CD4-positive, alpha-beta memory T cell (primary cell): ENCODE results near the gene CRIP2. TPM values are rescaled to one million over a fixed set of nuclear protein-coding genes. Genes with fewer than 3 reads are reported as not detected.

ENCODE experiments used
- CTCF ChIA-PET: fragments of 350-600 bp; sonication (Branson Sonifier 250); formaldehyde crosslinking; loops from one replicate; lab custom pipeline; 2021; ENCODE audit warnings: inconsistent platforms; ENCODE audit not compliant: partially characterized antibody; lab: Charles Lee
- POLR2A ChIA-PET: fragments of 350-600 bp; sonication (Branson Sonifier 250); formaldehyde crosslinking; loops from one replicate; lab custom pipeline; 2021; ENCODE audit not compliant: partially characterized antibody; lab: Charles Lee
- DNase-seq, 5 donors: peaks; one replicate each; pipeline versions ENCODE4 v3.0.0 to v3.0.0-alpha.2; 2020 to 2022; ENCODE audit warnings: mixed read lengths in 1 of 5
- H3K27ac ChIP-seq: one replicate; pipeline ENCODE4 v1.7.0; 2013; ENCODE audit warnings: low read depth, low read length
- H3K27me3 ChIP-seq: 2 replicates; pipeline ENCODE4 v1.7.0; 2013; ENCODE audit warnings: mild to moderate bottlenecking, low read length, moderate library complexity; ENCODE audit not compliant: insufficient read depth
- H3K36me3 ChIP-seq: 2 replicates; pipeline ENCODE4 v1.7.0; 2013; ENCODE audit warnings: mild to moderate bottlenecking, low read length, moderate library complexity; ENCODE audit not compliant: insufficient read depth
- H3K4me1 ChIP-seq: 2 replicates; pipeline ENCODE4 v1.7.0; 2013; ENCODE audit warnings: mild to moderate bottlenecking, low read length, moderate library complexity; ENCODE audit not compliant: insufficient read depth
- H3K4me3 ChIP-seq, 2 donors: one replicate each; pipeline ENCODE4 v1.7.0; 2013; ENCODE audit warnings: low read length in 2 of 2, mild to moderate bottlenecking in 1 of 2
- H3K9me3 ChIP-seq, 2 donors: one replicate each; pipeline ENCODE4 v1.7.0; 2013; ENCODE audit warnings: low read length in 2 of 2, control low read depth in 1 of 2; ENCODE audit not compliant: control insufficient read depth in 1 of 2
- H3K27ac Mint-ChIP-seq, 7 donors: one replicate each; pipeline ENCODE4 v1.8.0; 2020 to 2021; ENCODE audit warnings: mixed read lengths in 7 of 7, mild to moderate bottlenecking in 6 of 7, inconsistent platforms in 3 of 7, moderate library complexity in 3 of 7
- H3K27me3 Mint-ChIP-seq, 2 donors: one replicate each; pipeline ENCODE4 v1.8.0; 2020 to 2021; ENCODE audit warnings: mixed read lengths in 2 of 2
- H3K36me3 Mint-ChIP-seq, 2 donors: one replicate each; pipeline ENCODE4 v1.8.0; 2020 to 2021; ENCODE audit warnings: mixed read lengths in 2 of 2, inconsistent platforms in 1 of 2, mild to moderate bottlenecking in 1 of 2
- H3K4me1 Mint-ChIP-seq, 4 donors: one replicate each; pipeline ENCODE4 v1.8.0; 2020 to 2021; ENCODE audit warnings: mixed read lengths in 4 of 4, mild to moderate bottlenecking in 1 of 4
- H3K4me3 Mint-ChIP-seq, 8 donors: one replicate each; pipeline ENCODE4 v1.8.0; 2020 to 2021; ENCODE audit warnings: mixed read lengths in 8 of 8, mild to moderate bottlenecking in 7 of 8, moderate library complexity in 6 of 8, inconsistent platforms in 3 of 8
- H3K9me3 Mint-ChIP-seq, 8 donors: one replicate each; pipeline ENCODE4 v1.8.0; 2020 to 2021; ENCODE audit warnings: mixed read lengths in 8 of 8, mild to moderate bottlenecking in 5 of 8, inconsistent platforms in 3 of 8, moderate library complexity in 1 of 8
- intact Hi-C: fragments of 100-400 bp; cut with micrococcal nuclease; formaldehyde crosslinking; loops from one replicate; pipeline ENCODE4 v1.15.1; 2023
- polyA plus RNA-seq, 2 donors: library from polyadenylated mRNA; unstranded; fragments of 300-500 nt; fragmentation: Illumina TruSeq; gene quantifications; one replicate each; pipeline ENCODE4 v1.2.3, GENCODE V29; 2021
- total RNA-seq, 2 experiments: library from RNA; stranded (reverse); gene quantifications; one replicate each; pipeline ENCODE4 v1.2.3, GENCODE V29; 2021

CRIP2 gene
- total and polyA plus RNA-seq, 4 experiments from 2014 or later = 12.1 to 256 (median 48.8) TPM

- H3K36me3 Mint-ChIP-seq = peaks cover 0 to 14% of the 10 kb centered on the region in 2 donors
- Histone ChIP-seq H3K27me3 (no peaks in the 10 kb centered on the region), H3K9me3 (no peaks in the 10 kb centered on the region), H3K27ac (peak overlapping the region; percentile 97), H3K4me1 (peaks cover 84% of the 10 kb centered on the region), H3K4me3 (no peak overlapping the region), H3K36me3 (no peaks in the 10 kb centered on the region)
- peaks cover 0 to 7% (median 0%) of the 10 kb centered on the region in 8 donors for H3K9me3 Mint-ChIP-seq
- DNase-seq = peak; percentile 71 to 88 (median 79)
- intact Hi-C loops = no loop called here
- H3K27me3 Mint-ChIP-seq = no peaks in the 10 kb centered on the region
- peak overlapping the region; percentile 96 to 100 (median 99) for H3K27ac Mint-ChIP-seq
- peaks cover 28 to 85% (median 55%) of the 10 kb centered on the region in 4 donors for H3K4me1 Mint-ChIP-seq
- ChIA-PET POLR2A (interaction anchor here (0.9 kb wide), 1 partner anchor 464 kb away, joined by 3 read pairs; the partner anchor contains the start of gene CDCA4), CTCF (no interaction called here)
- H3K4me3 Mint-ChIP-seq = peak overlapping the region; percentile 52 to 85 (median 74)
These were observed 9.7 kb downstream of the CRIP2 start for GRCh38 chr14:105484069-105484996.

- DNase-seq = peak in 1 of 5 donors; percentile 54
- H3K27ac Mint-ChIP-seq = peak overlapping the region; percentile 96 to 100 (median 99)
- POLR2A ChIA-PET = interaction anchor here (0.9 to 2.3 kb wide), 3 partner anchors 8 to 464 kb away, joined by 3 to 8 read pairs (median 6); partner anchors contain the start of gene CDCA4
- no peaks in the 10 kb centered on the region for H3K27me3 Mint-ChIP-seq
- H3K36me3 Mint-ChIP-seq = peaks cover 4 to 17% of the 10 kb centered on the region in 2 donors
- peaks cover 80% of the 10 kb centered on the region for H3K4me1 ChIP-seq
- H3K27me3 ChIP-seq = no peaks in the 10 kb centered on the region
- peaks cover 26 to 85% (median 53%) of the 10 kb centered on the region in 4 donors for H3K4me1 Mint-ChIP-seq
- CTCF ChIA-PET = no interaction called here
- peak overlapping the region; percentile 97 for H3K27ac ChIP-seq
- no peaks in the 10 kb centered on the region for H3K9me3 ChIP-seq
- H3K9me3 Mint-ChIP-seq = peaks cover 0 to 3% (median 0%) of the 10 kb centered on the region in 8 donors
- intact Hi-C loops = no loop called here
- H3K4me3 Mint-ChIP-seq = peak overlapping the region in 5 of 8 donors; percentile 64 to 85 (median 78)
- no peak overlapping the region for H3K4me3 ChIP-seq
- no peaks in the 10 kb centered on the region for H3K36me3 ChIP-seq
These were observed 10.4 kb downstream of the CRIP2 start for GRCh38 chr14:105484997-105485393.

DNA sequence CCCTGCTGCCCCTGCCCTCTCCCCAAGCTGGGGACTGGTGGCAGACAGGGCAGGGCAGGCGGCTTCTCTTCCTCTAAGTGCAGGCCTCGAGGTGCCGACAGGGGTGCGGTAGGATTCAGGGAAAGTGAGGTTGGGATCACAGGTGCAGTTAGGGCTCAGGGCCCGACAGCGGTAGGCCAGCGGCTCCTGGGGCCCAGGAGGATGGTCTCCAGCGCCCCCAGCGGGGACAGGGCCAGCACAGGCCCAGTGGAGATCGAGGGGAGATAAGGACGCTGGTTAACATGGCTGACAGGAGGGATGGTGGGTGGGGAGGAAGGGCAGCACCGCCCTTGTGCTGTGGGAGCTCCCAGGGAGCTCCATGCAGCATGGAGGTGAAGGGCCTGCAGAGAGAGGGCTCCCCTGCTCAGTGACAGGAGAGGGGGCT lies 11.1 kb downstream of the CRIP2 start:
- peaks cover 25 to 80% (median 47%) of the 10 kb centered on the region in 4 donors for H3K4me1 Mint-ChIP-seq
- peaks cover 0 to under 1% (median 0%) of the 10 kb centered on the region in 8 donors for H3K9me3 Mint-ChIP-seq
- H3K36me3 Mint-ChIP-seq = peaks cover 4 to 17% of the 10 kb centered on the region in 2 donors
- H3K27me3 ChIP-seq = no peaks in the 10 kb centered on the region
- ChIA-PET CTCF (interaction anchor here (1.1 to 1.4 kb wide), 2 partner anchors 8 to 38 kb away, joined by 4 read pairs; no protein-coding TSS in a partner anchor), POLR2A (interaction anchor here (0.9 to 2.3 kb wide), 8 partner anchors 9 to 465 kb away, joined by 3 to 8 read pairs (median 4); partner anchors contain the start of genes BRF1, CDCA4 and PACS2)
- intact Hi-C loops = no loop called here
- peaks cover 72% of the 10 kb centered on the region for H3K4me1 ChIP-seq
- H3K27ac Mint-ChIP-seq = peak overlapping the region; percentile 96 to 100 (median 99)
- peak overlapping the region in 1 of 2 donors; percentile 79 for H3K4me3 ChIP-seq
- H3K27ac ChIP-seq = peak overlapping the region; percentile 97
- no peaks in the 10 kb centered on the region for H3K36me3 ChIP-seq
- no peaks in the 10 kb centered on the region for H3K9me3 ChIP-seq
- peak overlapping the region; percentile 50 to 94 (median 78) for H3K4me3 Mint-ChIP-seq
- H3K27me3 Mint-ChIP-seq = no peaks in the 10 kb centered on the region
- peak; percentile 58 to 84 (median 73) for DNase-seq

DNA sequence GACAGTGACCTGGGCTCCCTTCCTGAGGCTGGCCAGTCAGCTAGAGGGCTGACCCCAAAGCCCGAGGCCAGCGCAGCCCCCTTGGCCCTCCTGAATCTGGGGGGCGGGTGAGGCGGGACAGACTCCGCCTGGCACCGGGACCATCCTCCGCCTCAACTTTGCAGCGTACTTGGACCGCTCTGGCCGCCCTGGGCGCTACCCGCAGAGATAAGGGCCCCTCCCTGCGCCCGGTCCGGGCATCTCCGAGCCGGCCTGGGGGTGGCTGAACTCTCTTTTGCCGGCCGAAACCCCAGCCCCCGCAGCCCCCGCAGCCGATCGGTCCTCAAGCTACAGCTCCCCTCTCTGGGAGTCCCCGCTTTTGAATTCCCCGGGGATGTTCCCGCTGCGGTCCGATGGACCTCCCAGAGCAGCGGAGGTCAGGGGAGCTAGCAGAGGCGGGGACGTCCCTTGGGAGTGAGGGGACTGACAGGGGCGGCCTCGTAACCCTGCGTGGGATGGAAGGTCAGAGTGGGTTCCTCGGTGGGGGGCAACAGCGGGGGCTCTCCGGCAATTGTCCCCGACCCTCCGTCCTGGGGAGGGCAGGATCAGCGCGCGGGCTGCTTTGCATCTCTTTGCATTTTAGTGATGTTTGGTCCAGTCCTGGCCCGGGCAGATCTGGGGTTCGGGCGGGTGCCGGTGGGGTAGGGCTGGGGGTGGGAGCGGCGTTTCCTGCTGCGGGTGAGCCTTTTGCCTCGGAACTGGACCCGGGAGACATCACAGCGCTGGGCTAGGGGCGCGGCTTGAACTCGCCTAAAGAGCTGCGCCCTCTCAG lies 11.7 kb downstream of the CRIP2 start, which contains the start of gene CRIP1:
Gene CRIP1 (plus strand): TSS at position 724 of the 811 bp plus-strand sequence. CDS start 374 bp downstream, outside the sequence.
- Histone ChIP-seq H3K27me3 (no peaks in the 10 kb centered on the region), H3K9me3 (no peaks in the 10 kb centered on the region), H3K4me3 (peak within 1 kb of the TSS; percentile 65 to 79), H3K4me1 (peaks cover 66% of the 10 kb centered on the region), H3K27ac (peak within 1 kb of the TSS; percentile 97), H3K36me3 (no peaks in the 10 kb centered on the region)
- intact Hi-C loops = no loop called here
- Mint-ChIP-seq H3K4me1 (peaks cover 25 to 78% (median 42%) of the 10 kb centered on the region in 4 donors), H3K9me3 (peaks cover 0 to 2% (median 0%) of the 10 kb centered on the region in 8 donors), H3K36me3 (peaks cover 4 to 19% of the 10 kb centered on the region in 2 donors), H3K27ac (peak within 1 kb of the TSS; percentile 96 to 100 (median 99)), H3K4me3 (peak within 1 kb of the TSS; percentile 90 to 98 (median 92)), H3K27me3 (no peaks in the 10 kb centered on the region)
- CTCF ChIA-PET = interaction anchor here (1.1 to 1.4 kb wide), 2 partner anchors 8 to 38 kb away, joined by 4 read pairs; no protein-coding TSS in a partner anchor
- peak in 2 of 5 donors; percentile 31 to 64 for DNase-seq
- POLR2A ChIA-PET = interaction anchor here (0.6 to 2.3 kb wide), 8 partner anchors 9 to 419 kb away, joined by 3 to 8 read pairs (median 4); partner anchors contain the start of genes BRF1 and PACS2

DNA sequence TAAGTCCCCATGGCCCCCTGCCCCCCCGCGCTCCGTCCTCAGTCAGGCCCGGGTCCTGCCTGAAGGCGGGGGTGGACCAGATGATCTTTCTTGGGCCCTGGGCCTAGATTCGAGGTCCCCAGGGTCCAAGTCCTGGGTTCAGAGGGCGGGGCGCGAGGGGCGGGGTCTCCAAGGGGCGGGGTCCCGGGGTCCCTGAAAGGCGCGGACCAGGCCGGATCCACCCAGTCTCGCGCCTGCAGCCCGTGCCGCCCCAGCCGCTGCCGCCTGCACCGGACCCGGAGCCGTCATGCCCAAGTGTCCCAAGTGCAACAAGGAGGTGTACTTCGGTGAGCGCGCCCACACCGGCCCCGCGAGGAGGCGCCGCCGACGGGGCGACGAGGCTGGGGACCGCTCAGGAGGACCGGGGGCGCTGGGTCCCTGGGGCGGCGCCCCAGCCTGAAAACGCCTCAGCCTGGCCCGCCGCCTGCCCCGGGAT lies 12.4 kb downstream of the CRIP2 start:
- Mint-ChIP-seq H3K4me1 (peaks cover 23 to 78% (median 43%) of the 10 kb centered on the region in 4 donors), H3K9me3 (peaks cover 0 to 2% (median 0%) of the 10 kb centered on the region in 8 donors), H3K4me3 (peak overlapping the region; percentile 88 to 98 (median 92)), H3K27ac (peak overlapping the region; percentile 96 to 99 (median 98)), H3K36me3 (peaks cover 4 to 16% of the 10 kb centered on the region in 2 donors), H3K27me3 (no peaks in the 10 kb centered on the region)
- peak overlapping the region; percentile 97 for H3K27ac ChIP-seq
- H3K36me3 ChIP-seq = no peaks in the 10 kb centered on the region
- ChIA-PET POLR2A (interaction anchor here (0.6 to 2.3 kb wide), 7 partner anchors 10 to 186 kb away, joined by 3 to 8 read pairs (median 5); partner anchors contain the start of genes BRF1 and PACS2), CTCF (interaction anchor here (1.1 to 1.4 kb wide), 2 partner anchors 9 to 39 kb away, joined by 4 read pairs; no protein-coding TSS in a partner anchor)
- peaks cover 67% of the 10 kb centered on the region for H3K4me1 ChIP-seq
- no peaks in the 10 kb centered on the region for H3K27me3 ChIP-seq
- peak overlapping the region; percentile 65 to 79 for H3K4me3 ChIP-seq
- H3K9me3 ChIP-seq = no peaks in the 10 kb centered on the region
- DNase-seq = peak; percentile 59 to 71 (median 59)
- intact Hi-C loops = no loop called here

DNA sequence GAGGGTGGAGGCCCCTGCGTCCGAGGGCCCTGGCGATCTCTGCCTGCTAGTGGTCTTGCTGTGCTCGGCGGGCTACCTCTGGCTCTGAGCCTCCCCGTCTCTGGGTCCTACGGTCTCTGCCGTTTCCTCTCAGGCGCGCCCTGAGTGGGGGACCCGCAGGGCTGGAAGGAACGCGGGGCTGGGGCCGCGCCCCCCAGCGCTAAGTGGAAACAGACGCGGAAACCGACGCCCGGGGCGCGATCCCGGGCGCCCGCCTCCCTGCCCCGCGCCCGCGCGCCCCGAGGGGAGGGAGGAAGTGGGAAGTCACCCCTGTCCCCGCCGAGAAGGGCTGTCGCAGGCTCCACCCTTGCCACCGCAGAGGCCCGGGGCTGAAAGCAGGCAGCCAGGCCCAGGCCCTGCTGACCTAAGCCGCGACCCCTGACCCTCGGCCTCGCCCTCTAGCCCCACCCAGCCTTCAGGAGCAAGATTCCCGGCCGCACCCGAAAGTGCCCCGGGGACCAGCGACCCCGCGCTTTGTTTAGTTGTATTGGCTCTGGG lies 12.9 kb downstream of the CRIP2 start:
- ChIA-PET CTCF (interaction anchor here (1.0 to 1.4 kb wide), 2 partner anchors 9 to 117 kb away, joined by 3 to 4 read pairs; no protein-coding TSS in a partner anchor), POLR2A (interaction anchor here (0.6 to 5.9 kb wide), 8 partner anchors 9 to 186 kb away, joined by 3 to 346 read pairs (median 5); partner anchors contain the start of genes BRF1 and TEX22)
- H3K27ac ChIP-seq = peak overlapping the region; percentile 97
- Mint-ChIP-seq H3K9me3 (peaks cover 0 to 2% (median 0%) of the 10 kb centered on the region in 8 donors), H3K4me1 (peaks cover 19 to 73% (median 39%) of the 10 kb centered on the region in 4 donors), H3K36me3 (peaks cover 4 to 13% of the 10 kb centered on the region in 2 donors), H3K4me3 (peak overlapping the region; percentile 90 to 98 (median 92)), H3K27me3 (no peaks in the 10 kb centered on the region), H3K27ac (peak overlapping the region; percentile 96 to 99 (median 97))
- no peaks in the 10 kb centered on the region for H3K36me3 ChIP-seq
- DNase-seq = peak; percentile 82 to 86 (median 85)
- peaks cover 65% of the 10 kb centered on the region for H3K4me1 ChIP-seq
- intact Hi-C loops = no loop called here
- H3K27me3 ChIP-seq = no peaks in the 10 kb centered on the region
- no peaks in the 10 kb centered on the region for H3K9me3 ChIP-seq
- H3K4me3 ChIP-seq = peak overlapping the region; percentile 65 to 79
